GM12878 (cell line): ENCODE results near the gene TEX44. TPM values are rescaled to one million over a fixed set of nuclear protein-coding genes. Genes with fewer than 3 reads are reported as not detected.

ENCODE experiments used
- ATAC-seq: fragments of 200-7000 bp; cut with Tn5 transposase; 3 replicates; pipeline ENCODE4 v1.9.1; 2020; ENCODE audit warnings: mild to moderate bottlenecking, moderate library complexity
- BruUV-seq: library from RNA; stranded (reverse); fragments of 400-500 nt; replicated peaks from 2 replicates; lab custom pipeline; 2021; lab: Mats Ljungman, UMichigan
- CTCF ChIA-PET: fragments of 300-600 bp; sonication (Branson Sonifier 250); formaldehyde crosslinking; extraction: SDS; loops from one replicate; lab custom pipeline; 2021; ENCODE audit warnings: inconsistent platforms; lab: Yijun Ruan, JAX
- POLR2A ChIA-PET: fragments of 350-600 bp; formaldehyde crosslinking; extraction: SDS; loops from one replicate; lab custom pipeline; 2021; ENCODE audit warnings: inconsistent platforms; lab: Charles Lee
- RAD21 ChIA-PET: fragments of 300-600 bp; sonication (Branson Sonifier 250); formaldehyde crosslinking; loops from one replicate; lab custom pipeline; 2023; ENCODE audit warnings: antibody characterized with exemption; ENCODE audit not compliant: unreplicated experiment; lab: Charles Lee
- SMC1A ChIA-PET: fragments of 300-600 bp; sonication (Branson Sonifier 250); formaldehyde crosslinking; loops from one replicate; lab custom pipeline; 2023; ENCODE audit not compliant: unreplicated experiment, uncharacterized antibody; lab: Charles Lee
- DNase-seq: peaks from one replicate; pipeline ENCODE4 v3.0.0-alpha.2; 2011; ENCODE audit warnings: low read depth, low spot score
- FAIRE-seq: peaks from 3 replicates; lab custom pipeline; 2011; peaks lifted over from hg19 to GRCh38; lab: Jason Lieb, UNC
- H2AFZ ChIP-seq: 2 replicates; pipeline ENCODE4 v1.6.0; 2011; ENCODE audit warnings: low read depth, low read length, control low read depth; ENCODE audit not compliant: control insufficient read depth
- H3K27ac ChIP-seq: 2 replicates; pipeline ENCODE4 v1.5.1; 2011; ENCODE audit warnings: control low read depth; ENCODE audit not compliant: control insufficient read depth, insufficient read depth
- H3K27me3 ChIP-seq, 2 experiments: replicated peaks in 1 of 2; 2 replicates each; pipeline versions ENCODE4 v1.6.0 to v1.6.1; 2011; ENCODE audit warnings: low read length in 1 of 2; ENCODE audit not compliant: control insufficient read depth in 2 of 2, insufficient read depth in 2 of 2
- H3K36me3 ChIP-seq, 2 experiments: 2 replicates each; pipeline ENCODE4 v1.5.1; 2011; ENCODE audit warnings: low read length in 1 of 2; ENCODE audit not compliant: control insufficient read depth in 2 of 2, insufficient read depth in 2 of 2
- H3K4me1 ChIP-seq: 2 replicates; pipeline ENCODE4 v1.6.1; 2011; ENCODE audit warnings: mild to moderate bottlenecking, low read length, moderate library complexity, mixed read lengths; ENCODE audit not compliant: control insufficient read depth, insufficient read depth
- H3K4me2 ChIP-seq: 2 replicates; pipeline ENCODE4 v1.6.0; 2011; ENCODE audit warnings: control low read depth; ENCODE audit not compliant: control insufficient read depth, insufficient read depth
- H3K4me3 ChIP-seq: fragments of 200-600 bp; sonication (generic); 2 replicates; pipeline ENCODE4 v1.5.1; 2016
- H3K79me2 ChIP-seq: 2 replicates; pipeline ENCODE4 v1.6.0; 2011; ENCODE audit warnings: low read length; ENCODE audit not compliant: control insufficient read depth, insufficient read depth
- H3K9ac ChIP-seq: 2 replicates; pipeline ENCODE4 v1.8.0; 2011; ENCODE audit warnings: low read length, control low read depth, mixed read lengths; ENCODE audit not compliant: control insufficient read depth, insufficient read depth
- H3K9me3 ChIP-seq: replicated peaks from 3 replicates; pipeline ENCODE4 v1.5.1; 2011; ENCODE audit warnings: mild to moderate bottlenecking, low read length; ENCODE audit not compliant: control insufficient read depth, insufficient read depth
- H4K20me1 ChIP-seq: 2 replicates; pipeline ENCODE4 v1.6.0; 2011; ENCODE audit not compliant: control insufficient read depth, insufficient read depth
- CBX3 ChIP-seq: fragments of 200-600 bp; sonication (generic); IDR thresholded peaks from 2 replicates; pipeline ENCODE4 v1.6.1; 2016; ENCODE audit warnings: low read depth, borderline replicate concordance
- ESRRA ChIP-seq: IDR thresholded peaks from 2 replicates; pipeline ENCODE4 v1.6.1; 2012; ENCODE audit warnings: mild to moderate bottlenecking, low read length, improper control_type of control experiment
- IKZF1 ChIP-seq: fragments of 450-650 bp; conservative IDR thresholded peaks from 2 replicates; pipeline ENCODE4 v1.6.1; 2017; ENCODE audit warnings: antibody characterized with exemption, mild to moderate bottlenecking
- IKZF2 ChIP-seq, 2 experiments: fragments of 450-650 bp; IDR thresholded peaks; 2 replicates each; pipeline ENCODE4 v1.6.1; 2017; ENCODE audit warnings: mild to moderate bottlenecking in 2 of 2, moderate library complexity in 2 of 2
- MYC ChIP-seq: IDR thresholded peaks from 2 replicates; pipeline ENCODE4 v1.6.1; 2011; ENCODE audit warnings: mild to moderate bottlenecking, low read length, moderate library complexity, inconsistent platforms; ENCODE audit not compliant: insufficient read depth, insufficient replicate concordance, insufficient read length, severe bottlenecking
- NFYB ChIP-seq: IDR thresholded peaks from 2 replicates; pipeline ENCODE4 v1.6.1; 2011; ENCODE audit warnings: low read depth, mild to moderate bottlenecking, low read length, improper control_type of control experiment, moderate library complexity; ENCODE audit not compliant: insufficient read depth
- NKRF ChIP-seq: fragments of 450-650 bp; conservative IDR thresholded peaks from 2 replicates; pipeline ENCODE4 v1.6.1; 2017; ENCODE audit warnings: mild to moderate bottlenecking, moderate library complexity
- NR2C1 ChIP-seq: fragments of 450-650 bp; IDR thresholded peaks from 2 replicates; pipeline ENCODE4 v1.6.1; 2017; ENCODE audit warnings: antibody characterized with exemption, mild to moderate bottlenecking, moderate library complexity
- RBBP5 ChIP-seq: fragments of 200-600 bp; sonication (generic); conservative IDR thresholded peaks from 2 replicates; pipeline ENCODE4 v1.6.1; 2016
- SREBF2 ChIP-seq: IDR thresholded peaks from 2 replicates; pipeline ENCODE4 v1.6.1; 2012; ENCODE audit warnings: mild to moderate bottlenecking, low read length
- SRF ChIP-seq, 2 experiments: IDR thresholded peaks; 2 replicates each; pipeline ENCODE4 v1.6.1; 2011; ENCODE audit warnings: low read depth in 2 of 2, low read length in 2 of 2, mild to moderate bottlenecking in 1 of 2, moderate library complexity in 1 of 2
- STAT1 ChIP-seq: fragments of 450-650 bp; conservative IDR thresholded peaks from 2 replicates; pipeline ENCODE4 v1.6.1; 2014; ENCODE audit warnings: antibody characterized with exemption, mild to moderate bottlenecking
- USF1 ChIP-seq: IDR thresholded peaks from 2 replicates; pipeline ENCODE4 v1.6.1; 2011; ENCODE audit warnings: borderline replicate concordance, low read depth, mild to moderate bottlenecking, moderate library complexity, mixed read lengths, low read length; ENCODE audit not compliant: insufficient read depth; ENCODE audit errors: extremely low read length
- ZNF622 ChIP-seq: fragments of 450-650 bp; IDR thresholded peaks from 2 replicates; pipeline ENCODE4 v1.6.1; 2017; ENCODE audit warnings: mild to moderate bottlenecking, inconsistent platforms
- WGBS: methylation state at CpG from one replicate; pipeline ENCODE4 v1.1.6; 2016; ENCODE audit warnings: low lambda C conversion rate; ENCODE audit not compliant: insufficient replicate concordance, insufficient coverage; ENCODE audit errors: missing lambda C conversion rate; 5-methylcytosine and 5-hydroxymethylcytosine counted together
- in situ Hi-C: fragments of 300-500 bp; cut with MboI; formaldehyde crosslinking; loops from 9 replicates; pipeline ENCODE4 v1.14.3; 2018; ENCODE audit warnings: mixed read lengths
- intact Hi-C: fragments of 100-400 bp; cut with micrococcal nuclease; formaldehyde crosslinking; loops from one replicate; pipeline ENCODE4 v1.14.2; 2022; ENCODE audit not compliant: unreplicated experiment
- polyA plus RNA-seq, 11 experiments: library from polyadenylated mRNA; depleted of rRNA in 4 of 11; unstranded in 6 of 11; stranded (reverse) in 5 of 11; fragments of >200 nt; fragmentation: Nextera tagmentation in 4 of 11; fragmentation: Illumina TruSeq in 1 of 11; extraction: Ambion mirVana in 4 of 11; extraction: Trizol in 1 of 11; gene quantifications; 1 replicate in 1 of 11; 2 replicates in 10 of 11; pipeline versions ENCODE4 v1.2.1 to v1.2.3, GENCODE V29; 2011 to 2016; ENCODE audit warnings: inconsistent platforms in 2 of 11, missing spikeins in 2 of 11, low read depth in 1 of 11
- total RNA-seq, 4 experiments: library from RNA; depleted of rRNA in 3 of 4; stranded (reverse); fragments of >200 nt in 3 of 4; fragmentation: Illumina TruSeq in 1 of 4; extraction: Trizol in 1 of 4; gene quantifications; 2 replicates each; pipeline versions ENCODE4 v1.2.1 to v1.2.3, GENCODE V29; 2013 to 2021
- TF ChIP-seq, protein P1 (sequence below): IDR thresholded peaks from 2 replicates; pipeline ENCODE4 v1.6.1; 2011; ENCODE audit warnings: mild to moderate bottlenecking, low read depth, low read length, moderate library complexity; ENCODE audit not compliant: insufficient replicate concordance
- TF ChIP-seq, protein P2 (sequence below): IDR thresholded peaks from 2 replicates; pipeline ENCODE4 v1.6.1; 2011; ENCODE audit warnings: low read depth, low read length, improper control_type of control experiment, borderline replicate concordance

Gene TEX44
- total and polyA plus RNA-seq, 10 of the 15 experiments (the other 5 are each of a cell fraction or from before 2014, with no cell fraction given): not detected

DNA sequence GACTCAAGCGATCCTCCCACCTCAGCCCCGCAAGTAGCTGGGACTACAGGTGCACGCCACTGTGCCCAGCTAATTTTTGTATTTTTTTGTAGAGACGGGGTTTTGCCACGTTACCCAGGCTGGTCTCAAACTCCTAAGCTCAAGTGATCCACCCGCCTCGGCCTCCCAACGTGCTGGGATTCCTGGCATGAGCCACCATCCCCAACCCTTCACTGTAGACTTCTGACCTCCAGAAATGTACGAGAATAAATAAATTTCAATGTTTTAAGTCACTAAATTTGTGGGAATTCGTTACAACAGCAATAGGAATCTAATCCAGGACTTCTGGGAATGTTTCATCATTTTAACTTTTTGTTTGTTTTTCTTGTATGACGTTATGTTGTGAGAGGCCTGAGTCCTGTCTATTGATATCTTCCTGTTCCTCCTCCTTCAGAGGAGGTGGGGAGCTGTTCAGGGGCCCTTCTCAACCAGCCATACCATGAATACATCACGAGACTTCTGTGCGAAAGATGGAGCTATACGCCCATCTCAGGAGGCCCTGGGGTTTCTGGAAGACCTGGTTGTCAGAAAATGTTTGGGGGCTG, 40.0 kb downstream of the TEX44 start:
- Histone ChIP-seq H3K27me3 (no peaks in the 10 kb centered on the region), H3K9me3 (no peaks in the 10 kb centered on the region), H3K4me2 (no peak overlapping the region), H3K4me3 (no peak overlapping the region), H3K36me3 (no peaks in the 10 kb centered on the region), H4K20me1 (no peaks in the 10 kb centered on the region), H3K9ac (no peak overlapping the region), H2AFZ (no peak overlapping the region), H3K4me1 (no peaks in the 10 kb centered on the region), H3K27ac (no peak overlapping the region), H3K79me2 (no peaks in the 10 kb centered on the region)
- no TSS peak for BruUV-seq
- WGBS: 46% methylated on average over 14 of the region's 14 CpGs
- in situ Hi-C loops: no loop called here
- ChIA-PET POLR2A (interaction anchor here (0.6 to 0.7 kb wide), 2 partner anchors 18 to 1083 kb away, joined by 3 to 8 read pairs; no protein-coding TSS in a partner anchor), SMC1A (interaction anchor here (1.0 to 1.2 kb wide), 2 partner anchors 10 to 19 kb away, joined by 3 read pairs; no protein-coding TSS in a partner anchor), CTCF (interaction anchor here (0.6 to 2.2 kb wide), 5 partner anchors 10 to 205 kb away, joined by 3 to 14 read pairs (median 5); no protein-coding TSS in a partner anchor), RAD21 (interaction anchor here (1.2 kb wide), 1 partner anchor 43 kb away, joined by 3 read pairs; no protein-coding TSS in a partner anchor)
- DNase-seq (no peak), FAIRE-seq (no peak), ATAC-seq (no peak)
- intact Hi-C loops: no loop called here
- TF ChIP-seq NR2C1: no peak
- no peak for TF ChIP-seq USF1
- no peak for TF ChIP-seq CBX3
- no peak for TF ChIP-seq IKZF2 (IDR thresholded peaks at IDR 0.05)
- TF ChIP-seq SRF (IDR thresholded peaks at IDR 0.05; ENCODE audit: low read depth in 2 of 2, low read length in 2 of 2): no peak
- TF ChIP-seq IKZF1: no peak
- no peak for TF ChIP-seq RBBP5
- no peak for TF ChIP-seq SREBF2
- TF ChIP-seq, protein P1, sequence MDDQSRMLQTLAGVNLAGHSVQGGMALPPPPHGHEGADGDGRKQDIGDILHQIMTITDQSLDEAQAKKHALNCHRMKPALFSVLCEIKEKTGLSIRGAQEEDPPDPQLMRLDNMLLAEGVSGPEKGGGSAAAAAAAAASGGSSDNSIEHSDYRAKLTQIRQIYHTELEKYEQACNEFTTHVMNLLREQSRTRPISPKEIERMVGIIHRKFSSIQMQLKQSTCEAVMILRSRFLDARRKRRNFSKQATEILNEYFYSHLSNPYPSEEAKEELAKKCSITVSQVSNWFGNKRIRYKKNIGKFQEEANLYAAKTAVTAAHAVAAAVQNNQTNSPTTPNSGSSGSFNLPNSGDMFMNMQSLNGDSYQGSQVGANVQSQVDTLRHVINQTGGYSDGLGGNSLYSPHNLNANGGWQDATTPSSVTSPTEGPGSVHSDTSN: no peak
- TF ChIP-seq ESRRA: no peak
- TF ChIP-seq NKRF: no peak
- TF ChIP-seq STAT1: no peak
- TF ChIP-seq MYC: no peak
- no peak for TF ChIP-seq NFYB
- TF ChIP-seq, protein P2, sequence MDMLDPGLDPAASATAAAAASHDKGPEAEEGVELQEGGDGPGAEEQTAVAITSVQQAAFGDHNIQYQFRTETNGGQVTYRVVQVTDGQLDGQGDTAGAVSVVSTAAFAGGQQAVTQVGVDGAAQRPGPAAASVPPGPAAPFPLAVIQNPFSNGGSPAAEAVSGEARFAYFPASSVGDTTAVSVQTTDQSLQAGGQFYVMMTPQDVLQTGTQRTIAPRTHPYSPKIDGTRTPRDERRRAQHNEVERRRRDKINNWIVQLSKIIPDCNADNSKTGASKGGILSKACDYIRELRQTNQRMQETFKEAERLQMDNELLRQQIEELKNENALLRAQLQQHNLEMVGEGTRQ: no peak
- TF ChIP-seq ZNF622: no peak
